Measurements from ENCODE around the gene NKPD1.

DNA sequence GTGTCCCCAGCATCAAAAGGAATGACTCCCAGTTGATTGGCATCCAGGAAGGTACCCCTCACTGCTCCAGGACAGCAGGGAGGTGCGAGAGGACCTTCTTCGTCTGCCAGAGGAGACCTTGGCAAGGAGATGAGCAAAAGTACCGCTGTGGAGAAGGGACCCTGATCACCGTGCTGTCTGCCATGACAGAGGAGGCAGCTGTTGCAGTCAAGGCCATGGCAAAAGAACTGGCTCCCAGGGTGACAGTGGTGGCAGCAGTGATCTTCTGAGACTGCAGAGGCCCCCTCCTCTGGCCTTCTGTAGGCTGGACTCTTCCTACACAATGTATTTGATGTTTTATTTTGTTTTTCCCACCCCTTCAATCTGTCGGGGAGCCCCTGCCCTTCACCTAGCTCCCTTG is 32.0 kb downstream of the NKPD1 start:
- TF ChIP-seq CTCF (IDR thresholded peaks at IDR 0.05) (no peak), EP300 (IDR thresholded peaks at IDR 0.05) (no peak)
